HG02763 (cell line): Measurements from ENCODE around the gene SLC26A9.

Experiments used
- ATAC-seq: cut with Tn5 transposase; IDR thresholded peaks from one replicate; pipeline ENCODE4 v1.9.1; 2021; ENCODE audit warnings: mild to moderate bottlenecking, moderate library complexity; ENCODE audit not compliant: unreplicated experiment

Gene SLC26A9

DNA sequence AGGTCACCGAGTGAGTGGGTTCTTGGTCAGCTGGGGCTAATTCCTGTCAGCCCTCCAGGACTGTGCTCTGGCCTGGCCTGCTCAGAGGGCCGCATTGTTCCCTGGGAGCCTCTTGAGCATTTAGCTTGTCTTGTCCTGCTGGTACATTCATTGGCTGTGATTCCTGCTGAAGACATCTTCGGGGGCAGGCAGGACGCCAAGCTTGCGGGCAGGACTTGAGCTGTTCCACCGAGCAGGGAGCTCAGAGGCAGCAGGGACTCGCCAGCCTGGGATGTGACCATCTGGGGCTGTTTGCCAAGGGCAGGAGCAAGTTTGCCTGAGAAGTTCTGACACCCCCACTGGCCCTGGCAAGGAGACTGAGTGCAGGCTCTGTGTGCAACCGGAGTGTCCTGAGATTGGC is 7.0 kb upstream of the SLC26A9 start:
- no peak for ATAC-seq

GRCh38 chr1:205949753-205950152 is 6.5 kb upstream of the SLC26A9 start:
- no peak for ATAC-seq

DNA sequence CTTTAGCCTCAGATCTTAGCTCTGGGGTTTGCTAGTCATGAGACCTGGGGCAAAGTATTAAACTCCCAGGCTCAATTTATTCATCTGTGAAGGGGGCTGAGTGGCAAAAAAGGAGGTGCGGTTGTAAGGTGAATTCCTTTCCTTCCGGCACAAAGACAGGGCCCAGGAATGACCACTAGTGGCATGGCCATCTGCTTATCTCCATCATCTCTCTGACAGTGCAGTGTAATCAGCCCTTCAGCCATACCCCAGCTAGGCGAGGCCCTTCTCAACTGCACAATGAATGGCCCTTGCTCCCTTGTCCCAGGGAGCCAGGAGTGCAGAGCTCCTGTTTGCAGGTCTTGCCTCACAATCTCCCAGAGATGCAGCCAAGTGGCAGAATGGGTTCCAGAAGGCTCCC is 5.6 kb upstream of the SLC26A9 start:
- no peak for ATAC-seq

DNA sequence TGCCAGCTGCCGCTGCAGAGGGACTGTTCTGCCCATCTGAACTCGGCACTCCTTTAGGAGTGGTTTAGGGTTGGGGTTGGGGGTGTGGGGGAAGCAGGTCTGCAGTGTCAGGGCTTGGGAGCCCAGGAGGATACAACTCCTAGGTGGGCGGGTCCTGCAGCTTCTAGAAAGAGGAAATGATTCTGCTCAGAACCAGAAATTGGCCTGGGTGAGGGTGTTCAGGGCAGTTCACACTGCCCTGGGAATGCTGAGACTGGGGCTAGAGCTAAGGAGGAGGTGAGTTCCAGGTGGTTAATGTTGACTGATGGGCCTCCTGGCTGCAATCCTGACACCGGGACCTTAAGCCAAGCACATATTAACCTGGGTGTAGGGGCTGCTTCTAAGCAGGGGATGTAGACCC is 4.8 kb upstream of the SLC26A9 start:
- ATAC-seq, result no peak

GRCh38 chr1:205947024-205947423 is 3.8 kb upstream of the SLC26A9 start:
- ATAC-seq, result no peak

- no peak for ATAC-seq
Measured at GRCh38 chr1:205945069-205945468, 1.8 kb upstream of the SLC26A9 start.

DNA sequence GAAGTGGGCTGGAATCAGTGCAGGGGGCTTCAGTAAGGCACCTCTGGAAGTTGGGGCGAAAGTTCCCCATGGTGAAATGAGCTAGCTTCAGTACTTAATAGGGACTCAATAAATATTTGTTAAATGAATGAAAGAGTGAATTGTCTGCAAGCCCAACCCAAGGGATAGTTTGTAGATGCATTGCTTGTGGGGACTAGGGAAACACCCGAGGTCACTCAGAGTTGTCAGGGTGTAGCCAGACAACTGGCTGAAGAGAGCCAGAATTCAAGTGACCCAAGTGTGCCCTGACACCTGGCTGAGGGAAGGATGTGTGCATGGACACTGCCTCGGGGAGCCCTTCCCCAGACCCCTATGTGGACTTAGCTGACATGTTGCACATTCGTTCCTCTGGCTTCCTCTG is 1.3 kb upstream of the SLC26A9 start:
- no peak for ATAC-seq

- no peak for ATAC-seq
Measured at GRCh38 chr1:205942631-205943159, 561 bp downstream of the SLC26A9 start.

DNA sequence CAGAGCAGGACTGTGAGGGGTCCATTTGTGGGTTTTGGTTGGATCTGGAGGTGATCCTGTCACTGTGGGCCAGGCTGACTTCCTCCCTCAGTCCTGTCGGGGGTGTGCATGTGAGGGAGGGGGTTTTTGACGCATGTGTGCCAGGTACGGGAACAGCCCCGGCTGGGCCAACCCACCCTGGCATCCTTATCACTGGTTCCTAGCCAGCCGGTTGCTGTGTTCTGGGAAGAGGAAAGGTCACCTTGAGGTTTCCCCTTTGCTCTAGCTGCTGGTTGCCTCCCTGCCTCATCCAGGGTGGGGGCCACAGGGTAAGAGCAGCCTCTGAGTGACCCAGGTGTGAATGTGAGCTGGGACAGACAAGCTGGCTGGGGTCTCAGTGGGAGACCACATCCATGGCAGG is 2.5 kb downstream of the SLC26A9 start:
- ATAC-seq, result no peak

DNA sequence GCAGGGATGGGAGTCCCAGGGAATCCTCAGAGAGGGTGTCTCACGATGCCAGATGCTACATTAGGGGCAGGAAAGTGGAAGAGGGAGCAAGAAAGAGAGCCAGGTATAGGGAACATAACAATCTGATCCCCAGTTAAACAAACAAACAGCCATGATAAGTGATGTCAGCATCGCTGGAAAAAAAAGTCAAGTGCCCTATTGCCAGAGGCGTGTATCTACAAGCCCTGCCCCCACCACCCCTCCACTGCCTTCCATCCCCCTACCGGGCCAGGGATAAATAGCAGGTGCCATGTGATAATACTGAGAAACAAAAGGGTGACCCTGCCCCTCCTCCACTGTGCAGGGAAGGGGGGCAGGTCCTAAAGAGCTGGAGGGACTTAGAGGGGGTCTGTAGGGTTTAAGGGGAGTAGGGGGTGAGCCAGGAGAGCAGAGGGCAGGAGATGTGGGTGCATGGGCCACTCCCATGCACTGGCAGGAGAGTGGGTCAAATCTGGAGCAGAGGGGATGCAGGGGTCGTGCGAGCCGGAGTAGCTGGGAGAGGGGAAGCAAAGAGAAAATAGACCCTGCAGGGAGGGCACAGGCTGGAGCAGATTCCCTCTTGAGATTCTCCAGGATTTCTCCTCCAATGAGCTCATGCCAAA is 3.4 kb downstream of the SLC26A9 start:
- ATAC-seq, result no peak

GRCh38 chr1:205938682-205939081 is 4.6 kb downstream of the SLC26A9 start:
- ATAC-seq, result no peak

DNA sequence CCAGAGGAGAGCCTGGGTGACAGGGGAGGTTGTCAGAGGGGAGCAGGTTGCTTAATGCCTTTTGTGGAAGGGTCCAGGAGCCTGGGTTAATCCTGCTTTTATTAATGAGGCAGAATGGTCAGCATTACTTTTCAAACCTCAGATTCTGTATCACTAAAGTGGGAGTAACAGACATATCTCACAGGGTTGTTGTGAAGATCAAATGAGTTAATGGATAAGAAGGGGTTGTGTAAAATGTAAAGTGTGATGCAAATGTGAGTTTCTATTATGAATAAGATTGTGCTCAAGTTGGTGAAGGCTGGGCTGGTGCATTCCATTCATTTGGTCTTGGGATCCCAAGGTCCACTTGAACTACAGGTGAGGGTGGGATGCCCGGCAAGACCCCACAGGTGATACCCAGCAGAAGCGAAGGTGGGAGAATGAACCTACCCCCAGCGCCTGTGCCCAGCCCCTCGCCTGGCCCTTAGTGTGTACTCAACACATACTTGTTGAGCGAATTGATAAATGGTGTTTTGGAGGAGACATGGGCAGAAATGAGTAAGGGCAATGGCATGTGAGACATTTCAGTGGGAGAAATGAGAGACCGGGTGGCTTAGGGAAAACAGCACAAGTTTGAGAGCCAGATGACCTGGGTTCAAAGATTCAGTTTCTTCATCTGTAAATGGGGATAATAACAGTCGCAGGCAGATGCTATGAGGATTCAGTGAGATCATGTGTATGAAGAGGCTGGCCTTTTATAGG is 6.2 kb downstream of the SLC26A9 start:
- no peak for ATAC-seq

DNA sequence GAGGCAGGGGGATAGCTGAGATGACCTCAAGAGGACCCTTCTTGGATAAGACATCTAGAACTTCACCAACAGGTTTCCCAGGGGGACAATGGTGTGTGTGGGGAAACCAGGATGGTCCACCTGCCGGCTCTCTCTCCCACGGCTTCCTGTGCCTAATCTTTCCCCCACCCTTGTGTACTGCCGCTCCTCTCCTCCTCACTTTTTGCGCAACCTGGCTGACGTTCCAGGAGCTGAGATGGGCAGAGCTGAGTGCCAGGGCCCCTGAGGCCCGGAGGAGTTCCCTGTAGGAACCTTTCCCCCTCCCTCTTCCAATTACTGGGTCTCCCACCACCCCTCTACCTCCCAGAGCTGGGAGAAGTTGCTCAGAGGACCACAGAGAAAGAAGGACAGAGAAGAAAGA is 6.9 kb downstream of the SLC26A9 start:
- ATAC-seq, result no peak

DNA sequence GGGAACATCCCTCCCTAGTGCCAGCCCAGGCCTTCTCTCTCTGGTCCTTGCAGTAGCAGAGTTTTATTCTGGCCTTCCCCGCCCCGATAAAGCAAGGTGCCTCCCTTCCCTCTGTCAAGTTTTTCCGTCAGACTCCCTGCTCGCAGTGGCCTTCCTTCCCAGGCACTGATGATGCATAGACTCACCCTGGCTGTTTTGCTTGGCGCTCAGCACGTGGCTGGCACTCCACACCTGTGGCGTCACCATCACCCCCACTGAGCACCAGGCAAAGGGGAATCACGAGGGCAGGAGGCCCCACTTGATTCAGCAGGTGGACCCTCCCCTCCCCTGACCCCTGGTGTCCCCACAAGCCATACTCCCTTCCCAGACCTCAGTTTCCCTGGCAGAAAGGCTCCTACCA is 7.4 kb downstream of the SLC26A9 start:
- no peak for ATAC-seq

DNA sequence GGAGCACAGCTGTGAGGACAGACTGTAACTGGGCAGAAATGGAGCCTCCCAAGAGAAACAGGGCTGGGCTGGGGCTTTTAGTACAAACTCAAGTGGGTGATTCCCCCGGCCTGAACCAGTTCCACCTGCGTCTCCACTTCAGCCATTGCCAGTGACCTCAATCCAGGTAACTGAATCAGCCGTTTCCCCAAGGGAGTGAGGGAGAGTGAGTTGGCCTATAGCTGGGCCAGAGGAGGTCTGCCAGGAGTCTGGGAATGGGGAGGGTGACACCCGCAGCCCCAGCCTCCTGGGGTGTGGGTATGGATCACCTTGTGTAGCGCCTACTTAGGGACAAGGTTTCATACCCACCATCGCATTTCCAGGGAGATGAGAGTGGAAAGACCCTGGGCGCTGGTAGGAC is 8.5 kb downstream of the SLC26A9 start:
- no peak for ATAC-seq

GRCh38 chr1:205933671-205934618 is 9.3 kb downstream of the SLC26A9 start:
- no peak for ATAC-seq

GRCh38 chr1:205932776-205933175 is 10.5 kb downstream of the SLC26A9 start:
- no peak for ATAC-seq

DNA sequence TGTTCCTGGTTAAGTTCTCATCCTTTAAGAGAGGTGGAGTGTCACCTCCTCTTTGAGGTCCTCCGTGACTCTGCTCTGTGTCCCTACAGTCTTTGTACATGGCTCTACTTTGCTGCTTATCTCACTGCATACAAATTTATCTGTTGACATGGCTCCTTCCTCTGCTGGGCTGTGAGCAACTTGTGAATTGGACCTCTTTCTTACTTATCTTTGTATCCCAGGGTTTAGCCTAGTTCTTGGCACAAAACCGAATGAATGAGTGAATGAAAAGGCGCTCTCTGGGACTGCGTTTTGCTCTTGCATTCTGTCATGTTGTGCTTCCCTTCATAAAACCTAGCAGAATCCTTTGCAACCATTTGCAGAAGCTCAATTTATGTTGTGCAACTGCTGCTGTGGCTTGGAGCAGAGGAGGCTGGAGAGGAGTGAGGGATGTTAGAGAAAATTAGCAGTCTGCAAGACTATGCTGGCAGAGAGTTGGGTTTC is 12.4 kb downstream of the SLC26A9 start:
- no peak for ATAC-seq

DNA sequence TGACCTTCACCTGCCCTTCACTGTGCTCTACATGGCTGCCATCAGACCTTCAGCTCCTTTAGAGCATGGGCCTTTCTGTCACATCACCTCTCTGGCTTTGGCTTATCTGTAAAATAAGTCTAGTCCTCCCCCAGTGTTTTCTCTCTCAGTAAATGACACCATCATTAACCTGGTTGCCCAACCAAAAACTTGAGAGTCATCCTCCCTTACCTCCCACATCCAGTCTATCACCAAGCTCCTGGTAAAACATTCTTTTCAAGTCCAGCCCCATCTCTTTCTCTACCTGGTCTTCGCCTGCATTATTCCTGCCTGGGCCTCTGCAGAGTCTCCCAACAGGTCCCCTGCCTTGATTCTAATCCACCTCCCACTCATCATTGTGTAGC is 13.1 kb downstream of the SLC26A9 start:
- no peak for ATAC-seq

GRCh38 chr1:205929496-205930194 is 13.6 kb downstream of the SLC26A9 start:
- no peak for ATAC-seq

DNA sequence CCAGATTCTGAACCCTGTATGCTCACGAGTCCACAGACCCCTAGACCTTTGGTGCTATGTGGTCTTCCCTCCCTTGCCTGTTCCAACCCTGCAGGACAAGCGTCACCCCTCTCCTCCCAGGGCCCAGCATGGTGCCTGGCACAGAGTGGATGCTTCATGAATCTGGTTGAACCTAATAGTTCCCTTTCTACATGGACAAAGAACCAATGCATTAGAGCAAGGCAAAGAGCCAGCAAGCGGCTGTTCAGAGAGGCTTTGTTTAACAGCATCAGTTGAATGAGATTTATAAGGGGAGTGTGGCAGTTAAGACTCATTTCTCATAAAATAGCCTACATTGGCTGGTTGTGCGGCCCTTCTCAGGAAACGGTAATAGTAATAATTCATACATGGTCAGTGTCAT is 14.9 kb downstream of the SLC26A9 start:
- ATAC-seq, result no peak
